Measurements from ENCODE around the gene SMTNL2. TPM values are rescaled to one million over a fixed set of nuclear protein-coding genes. Genes with fewer than 3 reads are reported as not detected.
"Not testable (repeated sequence)": the region's sequence is repeated elsewhere in the genome, so short reads cannot be mapped to it uniquely, and the experiment has no call there.

The SMTNL2 gene
- polyA plus RNA-seq, 1 donor, result 139 TPM

GRCh38 chr17:4636474-4637100 lies 52.3 kb downstream of the SMTNL2 start:
- no peak for DNase-seq

GRCh38 chr17:4638766-4639165 lies 54.4 kb downstream of the SMTNL2 start:
- DNase-seq, result not testable (repeated sequence)

- DNase-seq, result not testable (repeated sequence)
These were observed 55.2 kb downstream of the SMTNL2 start for GRCh38 chr17:4639301-4640059.

- DNase-seq, result not testable (repeated sequence)
These were observed 56.4 kb downstream of the SMTNL2 start for GRCh38 chr17:4640569-4641188.

GRCh38 chr17:4641297-4642195 lies 57.2 kb downstream of the SMTNL2 start, which contains the start of gene ALOX15:
Gene ALOX15 (minus strand): TSS chr17:4641678. CDS start chr17:4641651, 27 bp downstream.
- DNase-seq, result no peak

GRCh38 chr17:4642286-4642685 lies 58.0 kb downstream of the SMTNL2 start:
- no peak for DNase-seq

- no peak for DNase-seq
These were observed 59.3 kb downstream of the SMTNL2 start for GRCh38 chr17:4643676-4644075.

- no peak for DNase-seq
These were observed 61.3 kb downstream of the SMTNL2 start for GRCh38 chr17:4645642-4646041.

GRCh38 chr17:4648741-4649140 lies 64.4 kb downstream of the SMTNL2 start:
- DNase-seq, result no peak

- DNase-seq, result no peak
These were observed 68.7 kb downstream of the SMTNL2 start for GRCh38 chr17:4652997-4653396.

GRCh38 chr17:4655933-4656332 lies 71.6 kb downstream of the SMTNL2 start:
- DNase-seq, result not testable (repeated sequence)

- DNase-seq, result no peak
These were observed 73.3 kb downstream of the SMTNL2 start for GRCh38 chr17:4657678-4658077.

Other genes starting within 250 kb of the SMTNL2 start
- gene UBE2G1, start 217.9 kb upstream of the SMTNL2 start, polyA plus RNA-seq (ENCODE audit: insufficient read length), result 75.6 TPM
- gene SPNS3, start 150.6 kb upstream of the SMTNL2 start, polyA plus RNA-seq (ENCODE audit: insufficient read length), result 0.86 TPM
- 7.9 TPM for gene SPNS2, start 85.6 kb upstream of the SMTNL2 start, polyA plus RNA-seq (ENCODE audit: insufficient read length)
- 36.9 TPM for gene MYBBP1A, start 29.1 kb upstream of the SMTNL2 start, polyA plus RNA-seq (ENCODE audit: insufficient read length)
- gene GGT6, start 24.0 kb upstream of the SMTNL2 start, polyA plus RNA-seq (ENCODE audit: insufficient read length), result 0.15 TPM
- 0.14 TPM for gene ALOX15, start 57.1 kb downstream of the SMTNL2 start, polyA plus RNA-seq (ENCODE audit: insufficient read length)
- 38.1 TPM for gene PELP1, start 119.6 kb downstream of the SMTNL2 start, polyA plus RNA-seq (ENCODE audit: insufficient read length)
- gene ARRB2, start 126.1 kb downstream of the SMTNL2 start, polyA plus RNA-seq (ENCODE audit: insufficient read length), result 29.9 TPM
- 19.5 TPM for gene MED11, start 146.9 kb downstream of the SMTNL2 start, polyA plus RNA-seq (ENCODE audit: insufficient read length)
- 0.97 TPM for gene ZMYND15, start 155.3 kb downstream of the SMTNL2 start, polyA plus RNA-seq (ENCODE audit: insufficient read length)
- 7.8 TPM for gene CXCL16, start 155.4 kb downstream of the SMTNL2 start, polyA plus RNA-seq (ENCODE audit: insufficient read length)
- not detected for gene TM4SF5, start 187.4 kb downstream of the SMTNL2 start, polyA plus RNA-seq (ENCODE audit: insufficient read length)
- 4.7 TPM for gene VMO1, start 201.8 kb downstream of the SMTNL2 start, polyA plus RNA-seq (ENCODE audit: insufficient read length)
- gene GLTPD2, start 204.4 kb downstream of the SMTNL2 start, polyA plus RNA-seq (ENCODE audit: insufficient read length), result 0.98 TPM
- gene PSMB6, start 211.6 kb downstream of the SMTNL2 start, polyA plus RNA-seq (ENCODE audit: insufficient read length), result 94.3 TPM
- 28.7 TPM for gene PLD2, start 222.6 kb downstream of the SMTNL2 start, polyA plus RNA-seq (ENCODE audit: insufficient read length)
- 28.3 TPM for gene MINK1, start 248.8 kb downstream of the SMTNL2 start, polyA plus RNA-seq (ENCODE audit: insufficient read length)